ENCODE measurements around the gene WDCP.

WDCP gene

DNA sequence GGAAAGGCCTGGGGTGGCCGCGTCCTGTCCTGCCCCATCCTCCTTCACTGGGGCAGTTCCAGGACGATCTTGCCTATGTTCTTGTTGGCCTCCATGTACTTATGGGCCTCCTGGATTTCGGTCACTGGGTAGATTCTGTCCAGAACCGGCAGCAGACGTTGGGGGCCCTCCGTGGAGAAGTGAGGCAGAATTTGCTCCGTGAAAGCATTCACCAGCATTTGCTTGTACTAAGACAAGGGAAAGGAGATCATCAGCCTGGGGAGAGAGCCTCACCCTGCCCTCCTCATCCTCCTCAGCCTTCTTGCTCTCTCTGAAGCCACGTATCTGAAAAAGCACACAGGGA is 30.3 kb upstream of the WDCP start:
- no peaks in the 10 kb centered on the region for H3K9me3 Mint-ChIP-seq
- peak overlapping the region; percentile 97 for H3K4me3 Mint-ChIP-seq
- peak overlapping the region; percentile 63 for H3K27ac Mint-ChIP-seq
- H3K36me3 Mint-ChIP-seq (ENCODE audit: low read depth): peaks cover 8% of the 10 kb centered on the region
- H3K27me3 Mint-ChIP-seq (ENCODE audit: low read depth): no peaks in the 10 kb centered on the region
- peaks cover 19% of the 10 kb centered on the region for H3K4me1 Mint-ChIP-seq (ENCODE audit: low read depth)

DNA sequence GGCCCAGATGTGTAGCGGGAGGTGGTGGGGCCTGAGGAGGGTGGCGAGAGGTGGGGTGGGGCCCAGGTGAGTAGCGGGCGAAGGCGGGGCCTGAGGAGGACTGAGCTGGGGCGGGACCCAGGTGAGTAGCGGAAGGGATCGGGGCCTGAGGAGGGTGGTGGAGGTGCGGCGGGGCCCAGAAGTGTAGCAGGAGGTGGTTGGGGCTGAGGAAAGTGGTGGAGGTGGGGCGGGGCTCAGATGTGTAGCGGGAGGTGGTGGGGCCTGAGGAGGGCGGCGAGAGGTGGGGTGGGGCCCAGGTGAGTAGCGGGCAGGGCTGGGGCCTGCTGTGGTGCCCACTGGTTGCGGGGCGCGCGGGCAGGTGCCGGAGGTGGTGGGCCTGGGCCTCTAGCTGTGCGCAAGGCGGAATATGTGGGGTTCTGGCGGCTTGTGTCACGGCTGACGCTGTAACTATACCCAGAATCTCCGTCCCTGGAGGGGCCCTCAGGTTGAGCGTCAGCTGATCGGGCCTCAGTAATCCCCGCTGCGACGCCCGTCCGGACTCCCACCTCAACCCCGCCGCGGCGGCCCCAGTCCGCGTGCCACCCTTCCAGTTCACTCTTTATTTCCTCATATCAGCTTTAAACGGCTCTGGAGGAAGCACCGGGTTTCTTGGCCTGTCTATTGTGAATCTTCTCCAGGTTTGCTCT is 29.8 kb upstream of the WDCP start:
- peak overlapping the region; percentile 97 for H3K27ac Mint-ChIP-seq
- no peaks in the 10 kb centered on the region for H3K9me3 Mint-ChIP-seq
- peak overlapping the region; percentile 97 for H3K4me3 Mint-ChIP-seq
- H3K4me1 Mint-ChIP-seq (ENCODE audit: low read depth): peaks cover 22% of the 10 kb centered on the region
- peaks cover 7% of the 10 kb centered on the region for H3K36me3 Mint-ChIP-seq (ENCODE audit: low read depth)
- H3K27me3 Mint-ChIP-seq (ENCODE audit: low read depth): no peaks in the 10 kb centered on the region

DNA sequence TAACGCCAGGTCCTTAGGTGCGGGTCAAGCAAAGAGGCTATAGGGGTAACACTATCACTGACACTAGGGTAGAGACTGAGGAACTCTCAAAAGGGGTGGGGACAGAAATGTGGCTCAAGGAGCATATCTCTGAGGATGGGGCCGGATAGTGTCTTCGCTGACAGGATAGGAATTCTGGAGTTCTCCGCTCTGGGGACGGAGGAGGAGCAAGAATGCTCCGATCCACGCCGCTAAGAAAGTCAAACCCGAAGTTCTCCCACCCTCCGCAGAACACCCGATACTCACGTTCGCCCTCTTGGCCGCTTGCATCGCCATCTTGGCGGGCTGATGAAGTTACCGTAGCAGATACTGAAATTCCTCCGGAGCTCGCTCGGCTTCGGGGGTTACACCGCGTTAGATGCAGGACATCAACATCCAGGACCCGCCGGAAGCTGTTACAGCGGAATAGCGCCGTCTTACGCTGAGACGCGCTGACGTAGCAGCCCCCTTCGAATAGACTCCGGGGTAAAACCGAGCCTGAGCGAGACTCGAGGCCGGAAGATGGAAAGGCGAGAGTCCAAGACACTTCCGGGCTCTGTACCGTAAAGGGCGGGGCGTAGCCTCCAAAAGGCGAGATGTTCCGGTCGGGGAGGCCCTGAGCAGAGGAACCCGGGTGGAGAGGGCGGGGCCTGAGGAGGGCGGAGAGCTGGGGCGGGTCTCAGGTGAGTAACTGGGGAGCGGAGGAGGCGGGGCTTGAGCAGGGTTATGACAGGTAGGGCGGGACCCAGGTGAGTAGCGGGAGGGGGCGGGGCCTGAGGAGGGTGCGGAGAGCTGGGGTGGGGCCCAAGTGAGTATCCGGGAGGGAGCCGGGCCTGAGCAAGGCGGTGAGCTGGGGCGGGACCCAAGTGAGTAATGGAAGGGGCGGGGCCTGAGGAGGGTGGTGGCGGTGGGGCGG is 29.0 kb upstream of the WDCP start, which contains the start of gene SF3B6:
Gene SF3B6, minus strand, starts transcription at position 412 of the 934 bp plus-strand sequence. Its CDS starts 97 bp downstream, at position 315.
- Mint-ChIP-seq H3K4me1 (ENCODE audit: low read depth) (peaks cover 22% of the 10 kb centered on the region), H3K27ac (peak within 1 kb of the TSS; percentile 97), H3K36me3 (ENCODE audit: low read depth) (peaks cover 7% of the 10 kb centered on the region), H3K4me3 (peak within 1 kb of the TSS; percentile 97), H3K27me3 (ENCODE audit: low read depth) (no peaks in the 10 kb centered on the region), H3K9me3 (no peaks in the 10 kb centered on the region)

DNA sequence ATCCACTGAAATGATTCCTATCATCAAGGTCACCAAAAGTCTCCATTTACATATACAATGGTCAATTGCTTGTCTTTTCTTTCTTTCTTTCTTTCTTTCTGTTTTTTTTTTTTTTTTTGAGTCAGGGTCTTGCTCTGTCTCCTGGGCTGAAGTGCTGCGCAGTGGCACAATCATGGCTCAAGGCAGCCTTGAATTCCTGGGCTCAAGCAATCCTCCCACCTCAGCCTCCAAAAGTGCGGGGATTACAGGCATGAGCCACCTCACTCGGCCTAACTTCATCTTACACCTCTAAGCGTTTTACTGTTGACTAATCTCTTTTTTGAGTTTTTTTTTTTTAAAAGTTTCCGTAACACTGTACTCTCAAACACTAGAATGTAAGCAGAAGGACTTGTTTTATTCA is 28.1 kb upstream of the WDCP start:
- Mint-ChIP-seq H3K4me3 (peak overlapping the region; percentile 97), H3K27me3 (ENCODE audit: low read depth) (no peaks in the 10 kb centered on the region), H3K4me1 (ENCODE audit: low read depth) (peaks cover 22% of the 10 kb centered on the region), H3K36me3 (ENCODE audit: low read depth) (peaks cover 7% of the 10 kb centered on the region), H3K27ac (peak overlapping the region; percentile 97), H3K9me3 (no peaks in the 10 kb centered on the region)

DNA sequence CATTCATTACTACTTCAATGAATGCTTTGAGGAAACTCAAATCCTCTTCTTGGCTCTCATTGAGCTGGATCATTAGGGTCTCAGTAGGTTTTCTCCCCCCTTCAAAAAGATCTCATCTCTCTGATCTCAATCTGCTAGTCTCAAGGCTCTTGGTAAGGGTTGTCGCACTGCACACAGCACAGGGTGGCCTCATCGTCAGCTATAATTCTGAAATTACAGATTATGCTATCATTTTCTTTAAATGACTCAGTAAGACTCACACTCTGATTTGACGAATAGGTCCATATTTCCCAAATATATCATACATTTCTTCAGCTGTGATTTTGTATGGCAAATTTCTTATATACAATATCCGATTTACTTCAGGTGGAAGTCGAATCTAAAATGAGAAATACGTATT is 26.6 kb upstream of the WDCP start:
- no peak overlapping the region for H3K27ac Mint-ChIP-seq
- peaks cover 10% of the 10 kb centered on the region for H3K36me3 Mint-ChIP-seq (ENCODE audit: low read depth)
- H3K4me3 Mint-ChIP-seq: peak overlapping the region; percentile 16
- H3K9me3 Mint-ChIP-seq: no peaks in the 10 kb centered on the region
- H3K4me1 Mint-ChIP-seq (ENCODE audit: low read depth): peaks cover 22% of the 10 kb centered on the region
- H3K27me3 Mint-ChIP-seq (ENCODE audit: low read depth): no peaks in the 10 kb centered on the region

DNA sequence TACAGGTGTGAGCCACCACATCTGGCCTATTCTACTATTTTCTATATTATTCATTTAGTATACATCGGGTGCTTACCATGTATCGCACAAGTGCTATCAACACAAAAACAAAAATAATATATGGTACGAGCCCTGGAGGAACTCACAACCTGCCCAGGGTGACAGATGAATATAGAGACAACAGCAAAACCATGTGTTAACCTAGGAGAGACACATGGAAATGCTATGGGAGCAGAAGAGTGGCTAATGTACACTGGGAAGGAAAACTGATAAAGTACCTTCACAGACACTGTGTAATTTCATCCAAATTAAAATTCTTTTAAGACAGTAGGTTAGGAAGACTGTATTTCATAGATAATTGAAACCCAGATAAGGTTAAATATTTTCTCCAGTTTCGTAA is 25.1 kb upstream of the WDCP start:
- Mint-ChIP-seq H3K4me1 (ENCODE audit: low read depth) (peaks cover 16% of the 10 kb centered on the region), H3K27ac (no peak overlapping the region), H3K27me3 (ENCODE audit: low read depth) (no peaks in the 10 kb centered on the region), H3K36me3 (ENCODE audit: low read depth) (peaks cover 13% of the 10 kb centered on the region), H3K9me3 (no peaks in the 10 kb centered on the region), H3K4me3 (no peak overlapping the region)

DNA sequence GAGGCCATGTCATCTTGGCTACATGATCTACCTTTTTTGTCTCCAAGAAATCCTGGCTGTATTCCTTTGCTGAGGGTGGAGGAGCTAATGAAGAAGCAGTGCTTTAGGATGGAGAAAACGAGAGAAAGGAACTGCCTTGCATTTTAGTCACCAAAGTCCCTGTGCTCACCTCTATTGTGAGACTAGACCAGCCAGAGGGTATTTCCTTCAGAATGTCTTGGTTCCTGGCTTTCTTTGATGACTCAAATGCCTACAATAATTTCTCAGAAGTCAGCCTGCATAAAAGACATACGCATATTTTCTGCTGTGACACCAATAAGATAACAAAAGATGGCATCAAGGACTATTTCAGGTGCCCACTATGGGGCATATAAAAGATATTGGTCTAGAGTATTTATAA is 18.1 kb upstream of the WDCP start:
- H3K27me3 Mint-ChIP-seq (ENCODE audit: low read depth): no peaks in the 10 kb centered on the region
- no peaks in the 10 kb centered on the region for H3K9me3 Mint-ChIP-seq
- no peak overlapping the region for H3K27ac Mint-ChIP-seq
- H3K36me3 Mint-ChIP-seq (ENCODE audit: low read depth): peaks cover 11% of the 10 kb centered on the region
- no peaks in the 10 kb centered on the region for H3K4me1 Mint-ChIP-seq (ENCODE audit: low read depth)
- no peak overlapping the region for H3K4me3 Mint-ChIP-seq

DNA sequence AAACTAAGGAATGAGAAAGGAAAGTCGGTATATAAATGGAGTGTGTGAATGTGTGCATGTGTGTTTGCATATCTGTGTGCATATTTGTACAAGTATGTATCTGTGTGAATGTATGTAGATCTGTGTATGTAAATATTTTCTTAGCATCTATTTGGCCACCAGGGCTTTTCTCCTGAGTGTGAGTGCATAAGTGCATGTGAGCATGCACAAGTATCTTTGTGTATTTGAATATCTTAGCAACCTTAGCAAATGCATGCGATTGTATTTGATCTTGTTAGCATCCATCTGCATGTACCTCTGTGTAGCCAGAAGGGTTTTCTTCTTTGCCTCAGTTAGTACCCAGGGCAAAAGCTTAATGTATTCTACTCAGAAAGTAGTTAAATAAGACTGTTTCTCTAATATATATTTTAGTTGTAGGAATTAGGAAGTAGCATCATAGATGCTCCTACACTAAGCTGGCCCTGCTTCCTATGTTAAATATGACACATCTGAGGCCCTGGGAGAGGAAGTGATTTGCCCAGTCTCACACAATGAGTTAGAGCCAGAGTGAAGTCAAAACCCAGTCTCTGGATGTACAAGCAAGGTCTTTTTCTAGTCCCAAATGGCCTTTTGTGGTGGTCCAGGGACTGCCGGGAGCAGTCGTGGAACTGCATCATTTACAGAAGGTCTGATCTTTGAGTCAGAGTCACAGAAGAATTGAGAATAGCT is 11.5 kb upstream of the WDCP start:
- H3K4me1 Mint-ChIP-seq (ENCODE audit: low read depth): no peaks in the 10 kb centered on the region
- H3K27ac Mint-ChIP-seq: no peak overlapping the region
- H3K36me3 Mint-ChIP-seq (ENCODE audit: low read depth): no peaks in the 10 kb centered on the region
- H3K27me3 Mint-ChIP-seq (ENCODE audit: low read depth): no peaks in the 10 kb centered on the region
- no peaks in the 10 kb centered on the region for H3K9me3 Mint-ChIP-seq
- H3K4me3 Mint-ChIP-seq: no peak overlapping the region

- Mint-ChIP-seq H3K27ac (no peak overlapping the region), H3K9me3 (no peaks in the 10 kb centered on the region), H3K27me3 (ENCODE audit: low read depth) (no peaks in the 10 kb centered on the region), H3K4me3 (no peak overlapping the region), H3K4me1 (ENCODE audit: low read depth) (no peaks in the 10 kb centered on the region), H3K36me3 (ENCODE audit: low read depth) (no peaks in the 10 kb centered on the region)
These were observed 8.6 kb upstream of the WDCP start for GRCh38 chr2:24055750-24056149.

- Mint-ChIP-seq H3K36me3 (ENCODE audit: low read depth) (no peaks in the 10 kb centered on the region), H3K27ac (no peak overlapping the region), H3K9me3 (no peaks in the 10 kb centered on the region), H3K4me1 (ENCODE audit: low read depth) (no peaks in the 10 kb centered on the region), H3K4me3 (no peak overlapping the region), H3K27me3 (ENCODE audit: low read depth) (peaks cover under 1% of the 10 kb centered on the region)
These were observed 7.3 kb upstream of the WDCP start for GRCh38 chr2:24054366-24055010.

DNA sequence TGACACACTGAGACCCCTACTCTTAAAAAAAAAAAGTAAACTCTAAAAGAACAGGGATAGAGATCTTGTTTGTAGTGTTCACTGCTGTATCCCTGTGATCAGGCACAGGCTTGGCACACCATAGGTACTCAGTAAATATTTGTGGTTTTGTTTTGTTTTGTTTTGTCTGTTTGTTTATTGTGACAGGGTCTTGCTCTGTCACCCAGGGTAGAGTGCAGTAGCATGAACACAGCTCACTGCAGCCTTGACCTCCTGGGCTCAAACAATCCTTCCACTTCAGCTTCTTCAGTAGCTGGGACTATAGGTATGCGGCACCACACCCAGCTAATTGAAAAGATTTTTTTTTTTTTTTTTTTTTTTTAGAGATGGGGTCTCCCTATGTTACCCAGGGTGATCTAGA is 5.8 kb upstream of the WDCP start:
- no peaks in the 10 kb centered on the region for H3K4me1 Mint-ChIP-seq (ENCODE audit: low read depth)
- no peak overlapping the region for H3K4me3 Mint-ChIP-seq

DNA sequence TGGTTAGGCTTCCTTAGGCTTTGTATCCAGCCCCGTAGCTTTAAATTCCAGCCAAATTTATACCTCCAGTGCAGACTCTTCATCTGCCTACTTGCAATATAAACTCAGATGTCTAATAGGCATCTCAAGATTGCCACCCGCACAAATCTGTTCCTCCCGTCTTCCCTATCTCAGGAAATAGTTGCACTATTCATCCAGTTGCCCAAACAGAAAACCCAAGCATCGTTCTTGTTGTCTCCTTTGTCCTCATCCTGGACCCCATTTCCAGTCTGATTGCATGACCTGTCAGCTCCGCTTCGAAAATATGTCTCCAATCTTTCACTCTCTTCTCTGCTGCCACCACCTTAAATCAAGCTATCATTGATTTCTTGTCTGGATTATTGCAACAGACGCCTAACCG is 4.6 kb upstream of the WDCP start:
- peaks cover 2% of the 10 kb centered on the region for H3K36me3 Mint-ChIP-seq (ENCODE audit: low read depth)
- H3K27ac Mint-ChIP-seq: no peak overlapping the region
- peaks cover 10% of the 10 kb centered on the region for H3K4me1 Mint-ChIP-seq (ENCODE audit: low read depth)
- H3K4me3 Mint-ChIP-seq: no peak overlapping the region
- no peaks in the 10 kb centered on the region for H3K9me3 Mint-ChIP-seq
- H3K27me3 Mint-ChIP-seq (ENCODE audit: low read depth): peaks cover 4% of the 10 kb centered on the region

More for the DNA sequence above, 5.8 kb upstream of the WDCP start:
- peaks cover 4% of the 10 kb centered on the region for H3K27me3 Mint-ChIP-seq (ENCODE audit: low read depth)
- no peaks in the 10 kb centered on the region for H3K9me3 Mint-ChIP-seq
- H3K36me3 Mint-ChIP-seq (ENCODE audit: low read depth): no peaks in the 10 kb centered on the region
- no peak overlapping the region for H3K27ac Mint-ChIP-seq

- H3K9me3 Mint-ChIP-seq: no peaks in the 10 kb centered on the region
- no peak overlapping the region for H3K27ac Mint-ChIP-seq
- peaks cover 4% of the 10 kb centered on the region for H3K27me3 Mint-ChIP-seq (ENCODE audit: low read depth)
- peaks cover 2% of the 10 kb centered on the region for H3K36me3 Mint-ChIP-seq (ENCODE audit: low read depth)
- peaks cover 16% of the 10 kb centered on the region for H3K4me1 Mint-ChIP-seq (ENCODE audit: low read depth)
- peak overlapping the region; percentile 38 for H3K4me3 Mint-ChIP-seq
These were observed 3.1 kb upstream of the WDCP start for GRCh38 chr2:24050041-24050979.
